HG02970 (cell line): ENCODE measurements around the gene FGL2.
"Not testable (repeated sequence)": the region's sequence is repeated elsewhere in the genome, so short reads cannot be mapped to it uniquely, and the experiment has no call there.

Experiments used
- ATAC-seq: cut with Tn5 transposase; IDR thresholded peaks from one replicate; pipeline ENCODE4 v1.9.1; 2021; ENCODE audit warnings: mild to moderate bottlenecking, moderate library complexity, moderate number of reproducible peaks; ENCODE audit not compliant: unreplicated experiment, low FRiP score

Gene FGL2

GRCh38 chr7:77157446-77157845, 42.2 kb downstream of the FGL2 start:
- ATAC-seq = peak; percentile 51

GRCh38 chr7:77157034-77157433, 42.6 kb downstream of the FGL2 start:
- peak; percentile 71 for ATAC-seq

GRCh38 chr7:77155601-77156377, 43.8 kb downstream of the FGL2 start:
- not testable (repeated sequence) for ATAC-seq

- peak; percentile 46 for ATAC-seq
Observed at GRCh38 chr7:77154917-77155464, 44.6 kb downstream of the FGL2 start.

- not testable (repeated sequence) for ATAC-seq
Observed at GRCh38 chr7:77152232-77152631, 47.4 kb downstream of the FGL2 start.
